Thoracic aorta (tissue), 2 donors: Measurements from ENCODE around the gene PANX2. TPM values are rescaled to one million over a fixed set of nuclear protein-coding genes. Genes with fewer than 3 reads are reported as not detected.

ENCODE experiments used
- ATAC-seq: fragments of 150-250 bp; one replicate; pipeline ENCODE4 v1.8.0; 2017; ENCODE audit warnings: low read depth; ENCODE audit not compliant: insufficient number of reproducible peaks, low FRiP score
- DNase-seq: peaks from one replicate; pipeline ENCODE4 v3.0.0-alpha.2; 2020; ENCODE audit warnings: low spot score
- H3K27ac ChIP-seq, 2 donors: fragments of 200-600 bp; sonication (generic); 1 replicate in 1 of 2; 2 replicates in 1 of 2; pipeline ENCODE4 v1.5.1; 2016; ENCODE audit warnings: mild to moderate bottlenecking in 2 of 2, moderate library complexity in 2 of 2
- H3K27me3 ChIP-seq: fragments of 200-600 bp; sonication (generic); replicated peaks from 2 replicates; pipeline ENCODE4 v1.6.0; 2016; ENCODE audit warnings: mild to moderate bottlenecking; ENCODE audit not compliant: insufficient read depth
- H3K36me3 ChIP-seq: fragments of 200-600 bp; sonication (generic); one replicate; pipeline ENCODE4 v1.5.1; 2016
- H3K4me1 ChIP-seq, 2 donors: fragments of 200-600 bp; sonication (generic); 1 replicate in 1 of 2; 2 replicates in 1 of 2; pipeline versions ENCODE4 v1.5.1 to v1.6.0; 2016; ENCODE audit warnings: low read depth in 2 of 2, mild to moderate bottlenecking in 1 of 2; ENCODE audit not compliant: control insufficient read depth in 1 of 2
- H3K4me3 ChIP-seq: fragments of 200-600 bp; sonication (generic); 2 replicates; pipeline ENCODE4 v1.5.1; 2016; ENCODE audit warnings: mild to moderate bottlenecking
- H3K9me3 ChIP-seq: fragments of 200-600 bp; sonication (generic); 2 replicates; pipeline ENCODE4 v1.5.1; 2016
- CTCF ChIP-seq: fragments of 200-600 bp; sonication (generic); IDR thresholded peaks from one replicate; pipeline ENCODE4 v1.5.1; 2019; ENCODE audit warnings: antibody characterized with exemption
- total RNA-seq, 2 donors: library from RNA; depleted of rRNA; stranded (reverse); fragments of >200 nt; gene quantifications; one replicate each; pipeline versions ENCODE4 v1.1.0 to v1.2.3, GENCODE V29; 2016

The PANX2 gene
- total RNA-seq, 2 donors from 2014 or later = 2.5 to 4.1 TPM

- H3K4me3 ChIP-seq = peak overlapping the region; percentile 70
- no peak for DNase-seq
- no peaks in the 10 kb centered on the region for H3K9me3 ChIP-seq
- H3K27me3 ChIP-seq = no peaks in the 10 kb centered on the region
- no peaks in the 10 kb centered on the region for H3K36me3 ChIP-seq
- ATAC-seq = no peak
- no peak for TF ChIP-seq CTCF
- peaks cover 3 to 13% of the 10 kb centered on the region in 2 donors for H3K4me1 ChIP-seq
- no peak overlapping the region for H3K27ac ChIP-seq
These were observed 673 bp upstream of the PANX2 start for GRCh38 chr22:50169774-50170341.

GRCh38 chr22:50171319-50171964 is 911 bp downstream of the PANX2 start:
- Histone ChIP-seq H3K27me3 (no peaks in the 10 kb centered on the region), H3K4me3 (peak overlapping the region; percentile 65), H3K4me1 (peaks cover 3 to 13% of the 10 kb centered on the region in 2 donors), H3K9me3 (no peaks in the 10 kb centered on the region), H3K27ac (no peak overlapping the region), H3K36me3 (no peaks in the 10 kb centered on the region)
- no peak for DNase-seq
- no peak for ATAC-seq
- TF ChIP-seq CTCF = no peak

- ATAC-seq (no peak), DNase-seq (no peak)
- no peak for TF ChIP-seq CTCF
- no peak overlapping the region for H3K27ac ChIP-seq
- H3K4me3 ChIP-seq = no peak overlapping the region
- no peaks in the 10 kb centered on the region for H3K36me3 ChIP-seq
- H3K4me1 ChIP-seq = peaks cover 3 to 13% of the 10 kb centered on the region in 2 donors
- no peaks in the 10 kb centered on the region for H3K27me3 ChIP-seq
- no peaks in the 10 kb centered on the region for H3K9me3 ChIP-seq
These were observed 1.5 kb downstream of the PANX2 start for GRCh38 chr22:50171965-50172421.

GRCh38 chr22:50173311-50173982 is 2.9 kb downstream of the PANX2 start:
- Histone ChIP-seq H3K36me3 (no peaks in the 10 kb centered on the region), H3K9me3 (no peaks in the 10 kb centered on the region), H3K4me1 (peaks cover 3 to 13% of the 10 kb centered on the region in 2 donors), H3K27ac (no peak overlapping the region), H3K27me3 (no peaks in the 10 kb centered on the region), H3K4me3 (no peak overlapping the region)
- DNase-seq (no peak), ATAC-seq (no peak)
- TF ChIP-seq CTCF = no peak

GRCh38 chr22:50173983-50174355 is 3.4 kb downstream of the PANX2 start:
- ATAC-seq (no peak), DNase-seq (no peak)
- H3K36me3 ChIP-seq = no peaks in the 10 kb centered on the region
- no peak for TF ChIP-seq CTCF
- no peaks in the 10 kb centered on the region for H3K27me3 ChIP-seq
- H3K27ac ChIP-seq = no peak overlapping the region
- peaks cover 3 to 13% of the 10 kb centered on the region in 2 donors for H3K4me1 ChIP-seq
- no peaks in the 10 kb centered on the region for H3K9me3 ChIP-seq
- no peak overlapping the region for H3K4me3 ChIP-seq
